Gastrocnemius medialis (tissue), 4 donors: ENCODE data around the gene NMT2.

Experiments used
- CTCF ChIP-seq, 5 experiments: fragments of 450-650 bp in 3 of 5; fragments of 200-600 bp in 2 of 5; sonication (generic) in 2 of 5; IDR thresholded peaks in 4 of 5; conservative IDR thresholded peaks in 1 of 5; 1 replicate in 4 of 5; 2 replicates in 1 of 5; pipeline ENCODE4 v1.5.1; 2016 to 2019; ENCODE audit warnings: antibody characterized with exemption in 5 of 5, mild to moderate bottlenecking in 3 of 5, moderate library complexity in 3 of 5
- POLR2A ChIP-seq, 2 donors: fragments of 450-650 bp; IDR thresholded peaks; one replicate each; pipeline ENCODE4 v1.6.1; 2017; ENCODE audit warnings: antibody characterized with exemption in 2 of 2, mild to moderate bottlenecking in 2 of 2, moderate library complexity in 2 of 2

GRCh38 chr10:15166325-15166724 lies 2.2 kb downstream of the NMT2 start:
- TF ChIP-seq CTCF (IDR thresholded peaks at IDR 0.05 in 4 of 5, conservative IDR thresholded peaks at IDR 0.05 in 1 of 5) (no peak), POLR2A (IDR thresholded peaks at IDR 0.05) (no peak)
